ENCODE measurements around the gene PRDM16. TPM values are rescaled to one million over a fixed set of nuclear protein-coding genes. Genes with fewer than 3 reads are reported as not detected.

The PRDM16 gene
- total RNA-seq, 1 donor from 2014 or later, result 5.6 TPM

DNA sequence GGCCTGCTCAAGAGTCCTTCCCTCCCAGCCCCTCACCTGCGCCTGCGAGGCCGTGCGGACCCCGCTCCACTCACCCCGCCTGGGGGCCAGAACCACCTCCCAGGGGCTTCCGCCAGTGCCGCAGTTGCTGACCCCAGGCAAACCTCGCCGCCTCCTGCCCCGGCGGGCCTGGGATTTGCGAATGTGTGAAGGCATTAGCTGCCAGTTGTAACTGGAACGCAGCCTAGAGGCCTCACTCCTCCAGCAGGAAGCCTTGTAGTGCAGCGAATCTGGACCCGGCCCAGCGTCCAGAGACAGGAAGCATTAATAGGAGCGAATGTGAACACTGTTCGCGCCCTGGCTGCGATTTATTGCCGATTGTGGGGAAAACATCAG is 244.6 kb downstream of the PRDM16 start:
- Histone ChIP-seq H3K4me3 (ENCODE audit: low read depth, low read length) (no peak overlapping the region), H3K36me3 (ENCODE audit: control insufficient read depth, insufficient read depth, low read length) (no peaks in the 10 kb centered on the region), H3K27me3 (ENCODE audit: control insufficient read depth, insufficient read depth, low read length) (peaks cover 2% of the 10 kb centered on the region)
- no peak for DNase-seq (ENCODE audit: low read depth)
- TF ChIP-seq, protein P1, sequence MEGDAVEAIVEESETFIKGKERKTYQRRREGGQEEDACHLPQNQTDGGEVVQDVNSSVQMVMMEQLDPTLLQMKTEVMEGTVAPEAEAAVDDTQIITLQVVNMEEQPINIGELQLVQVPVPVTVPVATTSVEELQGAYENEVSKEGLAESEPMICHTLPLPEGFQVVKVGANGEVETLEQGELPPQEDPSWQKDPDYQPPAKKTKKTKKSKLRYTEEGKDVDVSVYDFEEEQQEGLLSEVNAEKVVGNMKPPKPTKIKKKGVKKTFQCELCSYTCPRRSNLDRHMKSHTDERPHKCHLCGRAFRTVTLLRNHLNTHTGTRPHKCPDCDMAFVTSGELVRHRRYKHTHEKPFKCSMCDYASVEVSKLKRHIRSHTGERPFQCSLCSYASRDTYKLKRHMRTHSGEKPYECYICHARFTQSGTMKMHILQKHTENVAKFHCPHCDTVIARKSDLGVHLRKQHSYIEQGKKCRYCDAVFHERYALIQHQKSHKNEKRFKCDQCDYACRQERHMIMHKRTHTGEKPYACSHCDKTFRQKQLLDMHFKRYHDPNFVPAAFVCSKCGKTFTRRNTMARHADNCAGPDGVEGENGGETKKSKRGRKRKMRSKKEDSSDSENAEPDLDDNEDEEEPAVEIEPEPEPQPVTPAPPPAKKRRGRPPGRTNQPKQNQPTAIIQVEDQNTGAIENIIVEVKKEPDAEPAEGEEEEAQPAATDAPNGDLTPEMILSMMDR (IDR thresholded peaks at IDR 0.05; ENCODE audit: insufficient read depth, low read length, poor library complexity, severe bottlenecking), result no peak

DNA sequence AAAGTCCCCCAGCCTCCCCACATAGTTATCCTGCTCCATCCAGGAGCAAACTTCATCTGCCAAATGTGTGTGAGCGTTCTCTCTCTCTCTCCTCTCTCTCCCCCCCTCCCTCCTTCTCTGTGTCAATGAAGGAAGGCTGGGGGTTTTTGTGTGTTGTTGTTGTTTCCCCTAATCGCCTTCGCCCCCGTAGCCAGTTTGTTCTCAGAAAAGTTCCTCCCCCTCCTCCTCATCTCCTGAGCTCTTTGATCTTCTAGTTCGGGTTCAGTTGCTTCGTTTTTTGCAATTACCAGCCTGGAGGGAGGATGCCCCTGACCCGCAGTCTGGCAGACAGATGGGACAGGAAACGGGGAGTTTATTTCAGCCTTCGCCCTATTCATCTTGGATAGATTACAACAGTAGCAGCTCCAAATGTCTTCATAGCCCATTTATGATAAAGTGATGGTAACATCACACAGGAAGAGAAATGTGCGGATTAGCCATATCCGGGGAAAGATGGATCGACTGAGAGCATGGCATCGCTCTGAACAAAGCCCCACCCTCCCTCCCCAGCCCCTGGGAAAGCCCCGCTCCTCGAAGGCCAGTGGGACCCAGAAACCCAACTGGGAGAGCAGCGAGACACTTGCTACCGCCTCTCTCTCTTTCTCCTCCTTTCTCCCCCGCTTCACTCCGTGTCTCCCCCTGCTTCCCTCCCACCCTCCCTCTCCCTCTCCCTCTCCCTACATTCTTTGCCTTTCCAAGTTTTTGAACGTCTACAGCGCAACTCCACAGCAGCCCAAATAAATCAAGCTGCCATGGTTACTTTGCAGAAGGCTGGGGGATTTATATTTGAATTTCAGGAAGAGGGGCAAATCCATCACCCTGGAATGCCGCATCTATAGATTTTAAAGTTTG is 245.7 kb downstream of the PRDM16 start:
- TF ChIP-seq, protein P1 (IDR thresholded peaks at IDR 0.05; ENCODE audit: insufficient read depth, low read length, poor library complexity, severe bottlenecking), result no peak
- no peak for DNase-seq (ENCODE audit: low read depth)
- H3K36me3 ChIP-seq (ENCODE audit: control insufficient read depth, insufficient read depth, low read length), result no peaks in the 10 kb centered on the region
- no peak overlapping the region for H3K4me3 ChIP-seq (ENCODE audit: low read depth, low read length)
- H3K27me3 ChIP-seq (ENCODE audit: control insufficient read depth, insufficient read depth, low read length), result peaks cover 2% of the 10 kb centered on the region

DNA sequence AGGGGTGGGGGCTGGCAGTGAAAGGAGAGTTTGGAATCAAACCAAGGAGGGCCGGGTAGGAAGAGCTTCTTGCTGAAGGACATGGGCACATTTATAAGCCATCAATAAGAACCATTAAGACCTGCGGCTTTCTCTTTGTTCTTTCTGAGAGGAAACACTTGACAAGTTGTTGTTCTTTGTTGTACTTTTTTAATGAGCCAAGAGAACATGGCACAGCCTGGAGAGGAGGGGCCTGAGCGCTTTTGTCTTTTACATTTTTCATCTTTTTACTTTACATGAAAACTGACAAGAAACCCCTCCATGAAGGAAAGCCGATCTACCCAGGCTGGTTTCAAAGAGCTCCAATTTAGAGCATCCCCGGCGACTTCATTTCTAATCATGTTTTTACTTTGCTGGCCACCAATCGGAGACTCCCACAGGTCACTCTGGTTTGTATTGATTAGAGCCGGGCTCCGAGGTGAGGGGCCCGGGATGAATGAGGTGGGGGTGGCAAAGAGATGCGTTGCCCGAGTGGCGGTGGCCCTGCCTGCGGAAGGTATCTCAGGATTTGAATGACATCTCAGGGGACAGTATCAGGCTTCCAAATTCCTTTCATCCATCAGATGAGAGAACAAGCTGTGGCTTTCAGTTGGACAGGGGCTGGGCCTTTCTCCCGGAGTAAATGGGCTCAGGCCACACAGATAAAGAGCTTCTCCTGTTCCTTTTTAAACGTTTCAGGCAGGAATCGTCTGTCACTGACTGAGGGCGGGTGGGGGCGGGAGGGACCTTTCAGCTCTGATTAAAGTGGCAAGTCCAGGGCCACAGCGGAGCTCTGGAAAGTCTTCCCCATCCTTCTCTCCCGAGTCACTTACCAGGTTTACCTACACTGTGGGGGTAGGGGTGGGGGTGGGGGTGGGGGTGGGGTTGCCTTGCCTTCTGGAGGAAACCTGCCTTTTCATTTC is 246.7 kb downstream of the PRDM16 start:
- no peak for DNase-seq (ENCODE audit: low read depth)
- TF ChIP-seq, protein P1 (IDR thresholded peaks at IDR 0.05; ENCODE audit: insufficient read depth, low read length, poor library complexity, severe bottlenecking), result no peak
- Histone ChIP-seq H3K27me3 (ENCODE audit: control insufficient read depth, insufficient read depth, low read length) (peaks cover 2% of the 10 kb centered on the region), H3K36me3 (ENCODE audit: control insufficient read depth, insufficient read depth, low read length) (no peaks in the 10 kb centered on the region), H3K4me3 (ENCODE audit: low read depth, low read length) (no peak overlapping the region)

DNA sequence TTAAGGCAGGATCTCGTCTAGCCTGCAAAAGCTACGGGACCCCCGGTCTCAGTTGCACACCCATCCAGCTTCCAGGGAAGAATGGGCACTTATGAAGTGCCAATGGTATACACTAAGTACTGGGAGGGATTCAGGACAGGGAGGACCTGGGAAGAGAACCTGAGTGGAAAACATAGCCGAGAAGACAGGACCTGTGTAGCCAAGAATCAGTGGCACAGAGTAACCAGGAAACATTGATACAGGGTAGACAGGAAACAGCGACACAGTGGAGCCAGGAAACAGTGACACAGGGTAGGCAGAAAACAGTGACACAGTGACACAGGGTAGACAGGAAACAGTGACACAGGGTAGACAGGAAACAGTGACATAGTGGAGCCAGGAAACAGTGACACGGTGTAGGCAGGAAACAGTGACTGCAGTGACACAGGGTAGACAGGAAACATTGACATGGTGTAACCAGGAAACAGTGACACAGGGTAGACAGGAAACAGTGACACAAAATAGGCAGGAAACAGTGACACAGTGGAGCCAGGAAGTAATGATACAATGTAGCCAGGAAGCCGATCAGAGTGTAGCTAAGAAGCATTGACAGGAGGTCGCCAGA is 247.4 kb downstream of the PRDM16 start:
- H3K4me3 ChIP-seq (ENCODE audit: low read depth, low read length), result no peak overlapping the region
- TF ChIP-seq, protein P1 (IDR thresholded peaks at IDR 0.05; ENCODE audit: insufficient read depth, low read length, poor library complexity, severe bottlenecking), result no peak
- DNase-seq (ENCODE audit: low read depth), result no peak
- no peaks in the 10 kb centered on the region for H3K36me3 ChIP-seq (ENCODE audit: control insufficient read depth, insufficient read depth, low read length)
- H3K27me3 ChIP-seq (ENCODE audit: control insufficient read depth, insufficient read depth, low read length), result peaks cover 2% of the 10 kb centered on the region

DNA sequence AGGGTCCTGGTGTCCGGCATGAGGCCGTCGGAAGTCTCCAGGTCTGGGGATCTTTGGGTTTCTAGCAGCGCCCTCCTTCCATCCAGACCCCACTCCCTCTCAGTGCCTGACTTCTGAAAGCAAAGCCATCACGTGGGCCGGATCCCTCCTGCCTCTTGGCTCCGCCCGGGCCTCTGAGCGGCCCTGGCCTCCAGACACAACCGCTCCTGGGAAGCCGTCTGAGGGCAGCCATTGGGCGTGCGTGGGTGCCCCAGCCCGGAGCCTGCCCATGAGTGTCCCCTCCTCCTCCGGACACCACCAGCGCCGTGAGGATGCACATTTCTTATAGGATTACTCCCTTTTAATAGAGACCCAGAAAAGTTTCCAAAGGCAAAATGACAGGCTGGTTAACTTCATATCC is 248.5 kb downstream of the PRDM16 start:
- DNase-seq (ENCODE audit: low read depth), result no peak
- Histone ChIP-seq H3K4me3 (ENCODE audit: low read depth, low read length) (no peak overlapping the region), H3K36me3 (ENCODE audit: control insufficient read depth, insufficient read depth, low read length) (no peaks in the 10 kb centered on the region), H3K27me3 (ENCODE audit: control insufficient read depth, insufficient read depth, low read length) (peaks cover 3% of the 10 kb centered on the region)
- TF ChIP-seq, protein P1 (IDR thresholded peaks at IDR 0.05; ENCODE audit: insufficient read depth, low read length, poor library complexity, severe bottlenecking), result no peak

Data from kidney epithelial cell (primary cell).